Activated CD8-positive, alpha-beta T cell treated with anti-CD3 and anti-CD28 coated beads for 36 hours (primary cell): ENCODE measurements around the gene SUMO3. TPM values are rescaled to one million over a fixed set of nuclear protein-coding genes. Genes with fewer than 3 reads are reported as not detected.

Experiments used
- ATAC-seq: fragments of 200-7000 bp; cut with Tn5 transposase; one replicate; pipeline ENCODE4 v1.10.0; 2021; ENCODE audit warnings: mild to moderate bottlenecking, moderate library complexity
- CTCF ChIA-PET: fragments of 350-600 bp; sonication (Branson Sonifier 250); formaldehyde crosslinking; loops from one replicate; lab custom pipeline; 2021; ENCODE audit warnings: antibody characterized with exemption; lab: Charles Lee
- POLR2A ChIA-PET: fragments of 350-600 bp; sonication (Branson Sonifier 250); formaldehyde crosslinking; loops from one replicate; lab custom pipeline; 2021; ENCODE audit warnings: antibody characterized with exemption; lab: Charles Lee
- DNase-seq: peaks from one replicate; pipeline ENCODE4 v3.0.0-alpha.2; 2020
- H3K27ac Mint-ChIP-seq: one replicate; pipeline ENCODE4 v1.8.0; 2021; ENCODE audit warnings: mild to moderate bottlenecking, mixed read lengths
- H3K27me3 Mint-ChIP-seq: one replicate; pipeline ENCODE4 v1.8.0; 2021; ENCODE audit warnings: mixed read lengths
- H3K36me3 Mint-ChIP-seq: one replicate; pipeline ENCODE4 v1.8.0; 2021; ENCODE audit warnings: low read depth, mixed read lengths
- H3K4me1 Mint-ChIP-seq: one replicate; pipeline ENCODE4 v1.8.0; 2021; ENCODE audit warnings: low read depth, mixed read lengths
- H3K4me3 Mint-ChIP-seq: one replicate; pipeline ENCODE4 v1.8.0; 2021; ENCODE audit warnings: mild to moderate bottlenecking, moderate library complexity, mixed read lengths
- H3K9me3 Mint-ChIP-seq: one replicate; pipeline ENCODE4 v1.8.0; 2021; ENCODE audit warnings: mixed read lengths
- CTCF ChIP-seq: fragments of 200-600 bp; IDR thresholded peaks from one replicate; pipeline ENCODE4 v1.8.0; 2022; ENCODE audit warnings: antibody characterized with exemption, mild to moderate bottlenecking
- intact Hi-C: fragments of 100-400 bp; cut with micrococcal nuclease; formaldehyde crosslinking; loops from one replicate; pipeline ENCODE4 v1.10.0; 2022
- total RNA-seq, 2 experiments: library from RNA; stranded (reverse); gene quantifications; one replicate each; pipeline ENCODE4 v1.2.3, GENCODE V29; 2021

The SUMO3 gene
- total RNA-seq, 2 experiments from 2014 or later, result 69.8 to 72.9 TPM

- no peak for TF ChIP-seq CTCF
- H3K36me3 Mint-ChIP-seq, result peaks cover 19% of the 10 kb centered on the region
- no peak overlapping the region for H3K27ac Mint-ChIP-seq
- H3K9me3 Mint-ChIP-seq, result no peaks in the 10 kb centered on the region
- no peak overlapping the region for H3K4me3 Mint-ChIP-seq
- no peaks in the 10 kb centered on the region for H3K27me3 Mint-ChIP-seq
- CTCF ChIA-PET, result no interaction called here
- POLR2A ChIA-PET, result interaction anchor here (3.0 kb wide), 1 partner anchor 9 kb away, joined by 21 read pairs; no protein-coding TSS in a partner anchor
- H3K4me1 Mint-ChIP-seq, result peaks cover 28% of the 10 kb centered on the region
- intact Hi-C loops, result no loop called here
- no peak for ATAC-seq
- DNase-seq, result no peak
These were observed 4.1 kb downstream of the SUMO3 start for GRCh38 chr21:44813727-44814126.

GRCh38 chr21:44813149-44813548, 4.7 kb downstream of the SUMO3 start:
- no peak overlapping the region for H3K27ac Mint-ChIP-seq

GRCh38 chr21:44812640-44813039, 5.2 kb downstream of the SUMO3 start:
- ATAC-seq (no peak), DNase-seq (no peak)
- Mint-ChIP-seq H3K36me3 (peaks cover 19% of the 10 kb centered on the region), H3K4me3 (no peak overlapping the region), H3K9me3 (no peaks in the 10 kb centered on the region), H3K27me3 (no peaks in the 10 kb centered on the region), H3K27ac (no peak overlapping the region), H3K4me1 (peaks cover 28% of the 10 kb centered on the region)
- TF ChIP-seq CTCF, result no peak
- ChIA-PET CTCF (interaction anchor here (1.3 to 1.6 kb wide), 2 partner anchors 12 to 119 kb away, joined by 3 read pairs; no protein-coding TSS in a partner anchor), POLR2A (no interaction called here)
- intact Hi-C loops, result no loop called here

More at GRCh38 chr21:44813149-44813548, 4.7 kb downstream of the SUMO3 start:
- no peaks in the 10 kb centered on the region for H3K9me3 Mint-ChIP-seq
- intact Hi-C loops, result no loop called here
- H3K4me3 Mint-ChIP-seq, result no peak overlapping the region
- no peak for TF ChIP-seq CTCF
- no peaks in the 10 kb centered on the region for H3K27me3 Mint-ChIP-seq
- peaks cover 28% of the 10 kb centered on the region for H3K4me1 Mint-ChIP-seq
- POLR2A ChIA-PET, result interaction anchor here (3.0 kb wide), 1 partner anchor 9 kb away, joined by 21 read pairs; no protein-coding TSS in a partner anchor
- no peak for DNase-seq
- no peak for ATAC-seq
- H3K36me3 Mint-ChIP-seq, result peaks cover 19% of the 10 kb centered on the region
- CTCF ChIA-PET, result interaction anchor here (1.3 to 1.6 kb wide), 2 partner anchors 12 to 119 kb away, joined by 3 read pairs; no protein-coding TSS in a partner anchor

- DNase-seq (no peak), ATAC-seq (no peak)
- H3K4me3 Mint-ChIP-seq, result no peak overlapping the region
- ChIA-PET CTCF (no interaction called here), POLR2A (interaction anchor here (1.2 kb wide), 1 partner anchor 11 kb away, joined by 3 read pairs; no protein-coding TSS in a partner anchor)
- H3K36me3 Mint-ChIP-seq, result peaks cover 28% of the 10 kb centered on the region
- H3K27me3 Mint-ChIP-seq, result no peaks in the 10 kb centered on the region
- H3K4me1 Mint-ChIP-seq, result peaks cover 16% of the 10 kb centered on the region
- H3K27ac Mint-ChIP-seq, result no peak overlapping the region
- TF ChIP-seq CTCF, result no peak
- intact Hi-C loops, result no loop called here
- no peaks in the 10 kb centered on the region for H3K9me3 Mint-ChIP-seq
These were observed 7.1 kb downstream of the SUMO3 start for GRCh38 chr21:44810779-44811178.

GRCh38 chr21:44805859-44806258, 12.0 kb downstream of the SUMO3 start:
- H3K4me3 Mint-ChIP-seq, result no peak overlapping the region
- ATAC-seq (no peak), DNase-seq (no peak)
- no peaks in the 10 kb centered on the region for H3K27me3 Mint-ChIP-seq
- CTCF ChIA-PET, result interaction anchor here (1.2 kb wide), 1 partner anchor 70 kb away, joined by 3 read pairs; no protein-coding TSS in a partner anchor
- TF ChIP-seq CTCF, result no peak
- H3K36me3 Mint-ChIP-seq, result peaks cover 58% of the 10 kb centered on the region
- POLR2A ChIA-PET, result interaction anchor here (3.0 kb wide), 1 partner anchor 9 kb away, joined by 21 read pairs; no protein-coding TSS in a partner anchor
- peaks cover 20% of the 10 kb centered on the region for H3K4me1 Mint-ChIP-seq
- intact Hi-C loops, result no loop called here
- H3K27ac Mint-ChIP-seq, result no peak overlapping the region
- no peaks in the 10 kb centered on the region for H3K9me3 Mint-ChIP-seq
